ENCODE data around the gene CFP. TPM values are rescaled to one million over a fixed set of nuclear protein-coding genes. Genes with fewer than 3 reads are reported as not detected.

The CFP gene
- total RNA-seq, 4 donors from 2014 or later, result 0.83 to 3.8 (median 1.9) TPM

GRCh38 chrX:47621851-47622250, 7.9 kb downstream of the CFP start:
- H3K4me1 ChIP-seq, result peaks cover 0 to 15% (median 3%) of the 10 kb centered on the region in 3 donors
- intact Hi-C loops (cut with DNase I), result no loop called here
- 78 to 85% methylated on average over 6 of the region's 6 CpGs for WGBS, 2 donors
- no peaks in the 10 kb centered on the region for H3K36me3 ChIP-seq
- no peak for TF ChIP-seq POLR2A (IDR thresholded peaks at IDR 0.05)
- TF ChIP-seq, protein P1, sequence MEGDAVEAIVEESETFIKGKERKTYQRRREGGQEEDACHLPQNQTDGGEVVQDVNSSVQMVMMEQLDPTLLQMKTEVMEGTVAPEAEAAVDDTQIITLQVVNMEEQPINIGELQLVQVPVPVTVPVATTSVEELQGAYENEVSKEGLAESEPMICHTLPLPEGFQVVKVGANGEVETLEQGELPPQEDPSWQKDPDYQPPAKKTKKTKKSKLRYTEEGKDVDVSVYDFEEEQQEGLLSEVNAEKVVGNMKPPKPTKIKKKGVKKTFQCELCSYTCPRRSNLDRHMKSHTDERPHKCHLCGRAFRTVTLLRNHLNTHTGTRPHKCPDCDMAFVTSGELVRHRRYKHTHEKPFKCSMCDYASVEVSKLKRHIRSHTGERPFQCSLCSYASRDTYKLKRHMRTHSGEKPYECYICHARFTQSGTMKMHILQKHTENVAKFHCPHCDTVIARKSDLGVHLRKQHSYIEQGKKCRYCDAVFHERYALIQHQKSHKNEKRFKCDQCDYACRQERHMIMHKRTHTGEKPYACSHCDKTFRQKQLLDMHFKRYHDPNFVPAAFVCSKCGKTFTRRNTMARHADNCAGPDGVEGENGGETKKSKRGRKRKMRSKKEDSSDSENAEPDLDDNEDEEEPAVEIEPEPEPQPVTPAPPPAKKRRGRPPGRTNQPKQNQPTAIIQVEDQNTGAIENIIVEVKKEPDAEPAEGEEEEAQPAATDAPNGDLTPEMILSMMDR (IDR thresholded peaks at IDR 0.05), result no peak
- H3K4me3 ChIP-seq, result no peak overlapping the region
- peaks cover 0 to 15% (median 0%) of the 10 kb centered on the region in 4 donors for H3K27me3 ChIP-seq
- no peak overlapping the region for H3K27ac ChIP-seq
- no peak for DNase-seq
- H3K9me3 ChIP-seq, result no peaks in the 10 kb centered on the region

- H3K27me3 ChIP-seq, result peaks cover 0 to 15% (median 0%) of the 10 kb centered on the region in 4 donors
- peaks cover 0 to 15% (median 3%) of the 10 kb centered on the region in 3 donors for H3K4me1 ChIP-seq
- no peak overlapping the region for H3K4me3 ChIP-seq
- intact Hi-C loops (cut with DNase I), result no loop called here
- TF ChIP-seq, protein P1 (IDR thresholded peaks at IDR 0.05), result no peak
- TF ChIP-seq POLR2A (IDR thresholded peaks at IDR 0.05), result no peak
- 65 to 80% methylated on average over 2 to 9 of the region's 9 CpGs for WGBS, 2 donors
- DNase-seq, result no peak
- no peak overlapping the region for H3K27ac ChIP-seq
- no peaks in the 10 kb centered on the region for H3K36me3 ChIP-seq
- H3K9me3 ChIP-seq, result no peaks in the 10 kb centered on the region
Measured at GRCh38 chrX:47620303-47620685, 9.4 kb downstream of the CFP start.

GRCh38 chrX:47619486-47620302, 10.0 kb downstream of the CFP start, which contains the start of gene SYN1:
Gene SYN1, minus strand, starts transcription at chrX:47619857. Its CDS starts 129 bp downstream, at chrX:47619728.
- TF ChIP-seq POLR2A (IDR thresholded peaks at IDR 0.05), result no peak
- TF ChIP-seq, protein P1 (IDR thresholded peaks at IDR 0.05), result peak in 5 of 6 experiments; percentile 10 to 52 (median 19)
- peak within 1 kb of the TSS; percentile 16 to 59 (median 29) for H3K4me3 ChIP-seq
- no peaks in the 10 kb centered on the region for H3K36me3 ChIP-seq
- H3K9me3 ChIP-seq, result no peaks in the 10 kb centered on the region
- peaks cover 0 to 15% (median 3%) of the 10 kb centered on the region in 3 donors for H3K4me1 ChIP-seq
- H3K27ac ChIP-seq, result no peak within 1 kb of the TSS
- intact Hi-C loops (cut with DNase I), result no loop called here
- WGBS, 2 donors, result 0% methylated on average over 9 of the region's 88 CpGs; no CpG with 5 or more reads in 1 of the 2 donors
- no peak for DNase-seq
- peaks cover 0 to 15% (median 0%) of the 10 kb centered on the region in 4 donors for H3K27me3 ChIP-seq

- Histone ChIP-seq H3K9me3 (no peaks in the 10 kb centered on the region), H3K27ac (no peak overlapping the region), H3K36me3 (no peaks in the 10 kb centered on the region), H3K4me3 (peak overlapping the region in 2 of 4 donors; percentile 40 to 59), H3K4me1 (peaks cover 0 to 15% (median 3%) of the 10 kb centered on the region in 3 donors), H3K27me3 (peaks cover 0 to 13% (median 0%) of the 10 kb centered on the region in 4 donors)
- DNase-seq, result no peak
- intact Hi-C loops (cut with DNase I), result no loop called here
- 66 to 74% methylated on average over 7 to 16 of the region's 32 CpGs for WGBS, 2 donors
- no peak for TF ChIP-seq POLR2A (IDR thresholded peaks at IDR 0.05)
- TF ChIP-seq, protein P1 (IDR thresholded peaks at IDR 0.05), result no peak
Measured at GRCh38 chrX:47618923-47619485, 10.7 kb downstream of the CFP start.

- no peaks in the 10 kb centered on the region for H3K36me3 ChIP-seq
- H3K4me1 ChIP-seq, result peaks cover 0 to 5% (median 1%) of the 10 kb centered on the region in 3 donors
- no peak overlapping the region for H3K27ac ChIP-seq
- H3K27me3 ChIP-seq, result peaks cover 0 to 4% (median 0%) of the 10 kb centered on the region in 4 donors
- no peak overlapping the region for H3K4me3 ChIP-seq
- WGBS, 2 donors, result 65% methylated on average over 2 of the region's 5 CpGs; no CpG with 5 or more reads in 1 of the 2 donors
- intact Hi-C loops (cut with DNase I), result no loop called here
- no peak for DNase-seq
- TF ChIP-seq, protein P1 (IDR thresholded peaks at IDR 0.05), result no peak
- TF ChIP-seq POLR2A (IDR thresholded peaks at IDR 0.05), result no peak
- no peaks in the 10 kb centered on the region for H3K9me3 ChIP-seq
Measured at GRCh38 chrX:47614618-47615017, 15.1 kb downstream of the CFP start.

All from esophagus squamous epithelium (tissue), 5 donors.